SKM-1 (cell line): ENCODE measurements around the gene FSTL3.

ENCODE experiments used
- DNase-seq: peaks from one replicate; lab custom pipeline; 2025; ENCODE audit not compliant: unreplicated experiment; lab: John Stamatoyannopoulos, UW

FSTL3 gene

DNA sequence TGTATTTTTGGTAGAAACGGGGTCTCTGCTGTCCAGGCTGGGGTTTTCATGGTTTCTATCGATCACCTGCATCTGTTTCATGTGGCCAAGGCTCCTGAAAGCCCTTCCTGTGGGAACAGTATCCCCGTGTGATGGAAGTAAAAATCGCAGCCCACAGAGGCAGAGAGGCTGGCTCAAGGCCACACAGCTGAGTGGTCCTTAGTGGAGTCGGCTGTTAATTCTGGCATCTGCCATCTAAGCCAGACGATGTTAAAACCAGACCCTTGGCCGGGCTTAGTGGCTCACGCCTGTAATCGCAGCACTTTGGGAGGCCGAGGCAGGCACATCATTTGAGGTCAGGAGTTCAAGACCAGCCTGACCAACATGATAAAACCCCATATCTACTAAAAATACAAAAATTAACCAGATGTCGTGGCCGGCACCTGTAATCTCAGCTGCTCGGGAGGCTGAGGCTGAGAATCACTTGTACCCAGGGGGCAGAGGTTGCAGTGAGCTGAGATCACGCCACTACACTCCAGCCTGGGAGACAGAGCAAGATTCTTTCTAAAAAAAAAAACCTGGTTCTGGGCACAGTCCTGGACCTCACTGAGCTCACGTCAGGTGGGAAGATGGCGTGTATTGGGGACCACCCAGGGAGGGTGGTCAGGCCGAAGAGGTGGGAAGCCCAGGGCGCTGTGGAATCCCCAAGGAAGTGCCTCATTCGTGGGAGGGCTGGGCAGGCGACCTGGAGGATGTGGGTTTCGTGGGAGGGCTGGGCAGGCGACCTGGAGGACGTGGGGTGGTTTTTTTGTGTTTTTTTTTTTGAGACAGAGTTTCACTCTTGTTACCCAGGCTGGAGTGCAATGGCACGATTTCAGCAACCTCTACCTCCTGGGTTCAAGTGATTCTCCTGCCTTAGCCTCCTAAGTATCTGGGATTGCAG is 56.2 kb downstream of the FSTL3 start:
- DNase-seq: no peak
